Stomach (tissue), 9 donors: ENCODE results near the gene HSPB7. TPM values are rescaled to one million over a fixed set of nuclear protein-coding genes. Genes with fewer than 3 reads are reported as not detected.
A peak's percentile ranks its signal among the peaks of the same experiment; 100 is the strongest.

ENCODE experiments used
- DNase-seq, 2 donors: peaks; one replicate each; pipeline versions ENCODE4 v3.0.0 to v3.0.0-alpha.2; 2013 to 2019
- H3K27ac ChIP-seq, 5 donors: fragments of 200-600 bp in 4 of 5; sonication (generic) in 4 of 5; one replicate each; pipeline ENCODE4 v1.5.1; 2013 to 2019; ENCODE audit warnings: mild to moderate bottlenecking in 1 of 5, moderate library complexity in 1 of 5
- H3K27me3 ChIP-seq, 3 donors: fragments of 200-600 bp; sonication (generic); one replicate each; pipeline ENCODE4 v1.5.1; 2017 to 2019; ENCODE audit warnings: mixed run types in 1 of 3
- H3K36me3 ChIP-seq, 4 donors: fragments of 200-600 bp; sonication (generic); 1 replicate in 3 of 4; 2 replicates in 1 of 4; pipeline ENCODE4 v1.5.1; 2016 to 2019
- H3K4me1 ChIP-seq, 4 donors: fragments of 200-600 bp; sonication (generic); one replicate each; pipeline ENCODE4 v1.5.1; 2016 to 2019
- H3K4me3 ChIP-seq, 4 donors: fragments of 200-600 bp; sonication (generic) in 3 of 4; one replicate each; pipeline ENCODE4 v1.5.1; 2016 to 2019; ENCODE audit warnings: mild to moderate bottlenecking in 1 of 4
- H3K9me3 ChIP-seq, 4 donors: fragments of 200-600 bp; sonication (generic); one replicate each; pipeline ENCODE4 v1.5.1; 2016 to 2019
- EP300 ChIP-seq: sonication (generic); formaldehyde crosslinking; IDR thresholded peaks from one replicate; pipeline ENCODE4 v1.6.1; 2017; ENCODE audit warnings: antibody characterized with exemption
- POLR2A ChIP-seq, 4 donors: fragments of 450-650 bp; IDR thresholded peaks; one replicate each; pipeline ENCODE4 v1.6.1; 2016; ENCODE audit warnings: antibody characterized with exemption in 4 of 4, control low read depth in 2 of 4, mild to moderate bottlenecking in 1 of 4, moderate library complexity in 1 of 4
- POLR2AphosphoS5 ChIP-seq, 3 donors: sonication (generic); formaldehyde crosslinking; IDR thresholded peaks; one replicate each; pipeline ENCODE4 v1.6.1; 2016; ENCODE audit warnings: antibody characterized with exemption in 3 of 3
- WGBS, 5 donors: extraction: QIAGEN DNeasy Blood & Tissue Kit in 3 of 5; methylation state at CpG; one replicate each; pipeline versions ENCODE4 v1.1.5 to v1.1.7; 2013 to 2018; 5-methylcytosine and 5-hydroxymethylcytosine counted together
- intact Hi-C: fragments of 100-400 bp; cut with DNase I; formaldehyde crosslinking; loops from one replicate; pipeline ENCODE4 v1.15.1; 2023; ENCODE audit warnings: low total_unique reads
- polyA plus RNA-seq, 3 donors: library from polyadenylated mRNA; stranded (reverse); fragments of 200-250 nt; gene quantifications; one replicate each; pipeline ENCODE4 v1.2.3, GENCODE V29; 2013
- total RNA-seq, 5 donors: library from RNA; depleted of rRNA; stranded (reverse); fragments of >200 nt; gene quantifications; one replicate each; pipeline versions ENCODE4 v1.1.0 to v1.2.3, GENCODE V29; 2014 to 2016
- TF ChIP-seq, protein P1 (sequence below), 7 experiments: fragments of 450-650 bp in 4 of 7; fragments of 200-600 bp in 3 of 7; sonication (generic) in 3 of 7; IDR thresholded peaks; one replicate each; pipeline ENCODE4 v1.5.1; 2016 to 2019; ENCODE audit warnings: antibody characterized with exemption in 7 of 7, control low read depth in 2 of 7, mild to moderate bottlenecking in 1 of 7
- donor health status: healthy with polysubstance abuse.
- donor health status: Bipolar disorder and iron deficiency.
- donor health status: healthy.

HSPB7 gene
- total and polyA plus RNA-seq, 8 donors = 9.9 to 83.5 (median 23.8) TPM

DNA sequence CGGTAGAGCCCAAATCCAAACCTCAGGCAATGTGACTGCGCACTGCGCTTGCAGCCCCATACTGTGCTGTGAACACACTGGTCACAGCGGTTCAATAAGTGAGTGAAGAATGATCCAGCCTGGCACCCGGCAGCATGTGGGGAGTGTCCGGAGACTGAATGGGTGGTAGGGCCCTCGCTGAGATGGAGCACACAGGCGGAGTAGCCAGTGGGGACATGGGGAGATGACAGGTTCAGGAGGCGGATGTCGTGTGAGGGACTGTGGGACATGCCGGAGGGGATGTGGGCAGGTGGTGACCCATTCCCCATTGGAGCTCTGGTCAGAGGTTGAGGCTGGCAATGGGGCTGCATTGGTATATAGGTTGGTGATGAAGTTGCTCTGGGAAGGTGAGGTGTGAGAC is 8.2 kb downstream of the HSPB7 start:
- intact Hi-C loops = no loop called here
- 88 to 92% (median 90%) methylated on average over 11 of the region's 11 CpGs for WGBS, 5 donors
- Histone ChIP-seq H3K27me3 (no peaks in the 10 kb centered on the region), H3K27ac (no peak overlapping the region), H3K9me3 (no peaks in the 10 kb centered on the region), H3K36me3 (no peaks in the 10 kb centered on the region), H3K4me3 (no peak overlapping the region), H3K4me1 (peaks cover 25 to 28% (median 26%) of the 10 kb centered on the region in 4 donors)
- no peak for DNase-seq
- TF ChIP-seq, protein P1, sequence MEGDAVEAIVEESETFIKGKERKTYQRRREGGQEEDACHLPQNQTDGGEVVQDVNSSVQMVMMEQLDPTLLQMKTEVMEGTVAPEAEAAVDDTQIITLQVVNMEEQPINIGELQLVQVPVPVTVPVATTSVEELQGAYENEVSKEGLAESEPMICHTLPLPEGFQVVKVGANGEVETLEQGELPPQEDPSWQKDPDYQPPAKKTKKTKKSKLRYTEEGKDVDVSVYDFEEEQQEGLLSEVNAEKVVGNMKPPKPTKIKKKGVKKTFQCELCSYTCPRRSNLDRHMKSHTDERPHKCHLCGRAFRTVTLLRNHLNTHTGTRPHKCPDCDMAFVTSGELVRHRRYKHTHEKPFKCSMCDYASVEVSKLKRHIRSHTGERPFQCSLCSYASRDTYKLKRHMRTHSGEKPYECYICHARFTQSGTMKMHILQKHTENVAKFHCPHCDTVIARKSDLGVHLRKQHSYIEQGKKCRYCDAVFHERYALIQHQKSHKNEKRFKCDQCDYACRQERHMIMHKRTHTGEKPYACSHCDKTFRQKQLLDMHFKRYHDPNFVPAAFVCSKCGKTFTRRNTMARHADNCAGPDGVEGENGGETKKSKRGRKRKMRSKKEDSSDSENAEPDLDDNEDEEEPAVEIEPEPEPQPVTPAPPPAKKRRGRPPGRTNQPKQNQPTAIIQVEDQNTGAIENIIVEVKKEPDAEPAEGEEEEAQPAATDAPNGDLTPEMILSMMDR (IDR thresholded peaks at IDR 0.05) = no peak
- TF ChIP-seq POLR2A (IDR thresholded peaks at IDR 0.05) (no peak), POLR2AphosphoS5 (IDR thresholded peaks at IDR 0.05) (no peak), EP300 (no peak)

DNA sequence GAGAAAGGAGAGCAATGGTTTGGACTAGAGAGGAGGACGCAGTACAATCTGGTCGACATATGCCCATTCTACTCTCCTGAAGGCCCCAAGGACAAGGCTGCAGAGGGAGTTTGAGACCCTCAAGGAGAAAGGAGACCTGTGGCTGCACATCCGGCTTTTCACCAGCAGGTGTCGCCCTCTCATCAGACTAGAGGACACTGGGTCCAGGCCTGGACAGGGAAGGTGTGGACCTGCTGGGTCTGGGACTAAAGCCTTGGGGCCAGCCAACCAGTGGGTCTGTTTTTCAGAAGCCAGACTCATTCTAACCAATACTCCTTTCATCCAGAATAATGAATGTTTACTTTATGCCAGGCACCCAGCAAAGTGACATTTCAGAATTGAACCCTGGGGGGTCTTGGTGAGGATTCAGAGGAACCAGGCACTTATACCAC is 8.8 kb downstream of the HSPB7 start:
- 1 to 3% (median 2%) methylated on average over 4 of the region's 4 CpGs for WGBS, 5 donors
- TF ChIP-seq, protein P1 (IDR thresholded peaks at IDR 0.05) = peak in 6 of 7 experiments; percentile 44 to 99 (median 96)
- TF ChIP-seq POLR2A (IDR thresholded peaks at IDR 0.05) = no peak
- peak in 1 of 3 donors; percentile 30 for TF ChIP-seq POLR2AphosphoS5 (IDR thresholded peaks at IDR 0.05)
- no peak for TF ChIP-seq EP300
- peak; percentile 87 to 91 for DNase-seq
- Histone ChIP-seq H3K4me3 (no peak overlapping the region), H3K4me1 (peaks cover 20 to 23% (median 21%) of the 10 kb centered on the region in 4 donors), H3K27ac (no peak overlapping the region), H3K36me3 (no peaks in the 10 kb centered on the region), H3K9me3 (no peaks in the 10 kb centered on the region), H3K27me3 (no peaks in the 10 kb centered on the region)
- intact Hi-C loops = no loop called here

DNA sequence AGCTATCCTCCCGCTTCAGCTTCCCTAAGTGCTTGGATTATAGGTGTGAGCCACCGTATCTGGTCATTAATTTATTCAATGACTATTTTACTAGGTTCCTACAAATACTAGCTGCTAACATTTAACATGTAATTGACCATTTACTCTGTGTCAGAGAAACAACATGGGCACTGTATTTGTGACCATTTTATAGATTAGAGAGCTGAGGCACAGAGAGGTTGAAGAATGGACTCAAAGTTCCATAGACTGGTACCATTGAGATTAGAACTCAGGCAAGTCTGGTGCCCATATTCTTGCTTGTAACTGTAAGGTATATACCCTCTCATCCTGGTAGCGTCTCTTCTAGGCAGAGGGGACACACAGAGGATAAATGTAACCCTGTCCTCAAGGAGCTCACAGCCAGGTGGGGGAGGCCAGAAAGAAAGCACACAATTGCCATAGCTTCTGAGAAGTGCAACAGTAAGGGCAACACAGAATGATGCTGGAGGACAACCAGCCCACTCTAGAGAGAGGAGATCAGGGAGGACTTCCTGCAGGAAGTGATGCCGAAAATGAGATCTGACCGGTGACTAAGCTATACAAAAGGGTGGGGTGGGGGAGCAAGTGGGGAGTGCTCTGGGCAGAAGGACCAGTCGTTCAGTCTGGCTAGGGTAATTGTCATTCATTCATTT is 10.0 kb downstream of the HSPB7 start:
- H3K4me3 ChIP-seq = no peak overlapping the region
- intact Hi-C loops = no loop called here
- peaks cover 8 to 14% (median 11%) of the 10 kb centered on the region in 4 donors for H3K4me1 ChIP-seq
- no peak overlapping the region for H3K27ac ChIP-seq
- no peaks in the 10 kb centered on the region for H3K27me3 ChIP-seq
- no peaks in the 10 kb centered on the region for H3K9me3 ChIP-seq
- no peaks in the 10 kb centered on the region for H3K36me3 ChIP-seq
- no peak for DNase-seq
- 70 to 79% (median 73%) methylated on average over 6 of the region's 6 CpGs for WGBS, 5 donors
- TF ChIP-seq POLR2AphosphoS5 (IDR thresholded peaks at IDR 0.05) (no peak), EP300 (no peak), POLR2A (IDR thresholded peaks at IDR 0.05) (no peak)
- TF ChIP-seq, protein P1 (IDR thresholded peaks at IDR 0.05) = no peak

DNA sequence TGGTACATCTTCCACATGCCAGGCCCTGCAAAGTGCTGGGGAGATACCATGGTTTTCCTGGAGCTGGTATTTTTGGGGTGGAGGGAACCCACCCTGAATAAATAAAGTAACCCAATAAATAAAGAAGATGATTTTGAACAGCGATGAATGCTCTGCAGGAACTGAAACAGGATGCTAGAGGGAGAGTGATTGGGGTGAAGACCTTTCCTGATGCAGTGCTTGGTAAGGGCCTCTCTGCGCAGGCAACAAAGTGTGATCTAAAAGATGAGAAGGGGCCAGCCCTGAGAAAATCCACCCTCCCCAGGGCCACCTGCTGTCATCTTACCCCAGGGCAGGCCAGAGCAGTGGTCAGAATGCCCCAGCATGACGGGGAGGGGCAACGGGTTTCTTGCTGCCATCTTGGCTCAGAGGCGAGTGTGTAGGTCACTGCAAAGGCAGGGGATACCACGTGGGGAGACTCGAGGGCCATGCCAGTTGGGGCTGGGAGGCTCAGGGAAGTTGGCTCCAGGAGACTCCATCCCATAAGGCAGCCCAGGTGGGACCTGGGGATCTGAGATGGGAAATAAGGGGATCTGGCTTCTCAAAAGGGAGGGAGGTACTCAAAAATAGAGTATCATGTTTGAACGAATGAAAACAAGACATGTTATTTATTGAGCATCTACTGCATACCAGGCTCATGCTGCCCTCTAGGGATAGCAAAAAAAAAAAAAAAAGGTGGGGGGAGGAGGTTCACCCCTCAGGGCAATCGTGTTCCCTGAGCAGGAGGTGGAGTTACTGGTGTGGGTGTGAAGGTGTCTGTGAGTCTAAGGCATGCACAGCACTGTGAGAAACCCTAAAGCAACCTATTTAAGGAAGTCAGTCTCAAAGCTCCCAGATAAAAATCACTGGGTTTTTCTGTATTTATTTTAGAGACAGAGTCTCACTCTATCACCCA is 11.0 kb downstream of the HSPB7 start:
- WGBS, 5 donors = 56 to 66% (median 65%) methylated on average over 8 to 9 of the region's 9 CpGs
- Histone ChIP-seq H3K27me3 (no peaks in the 10 kb centered on the region), H3K4me3 (no peak overlapping the region), H3K9me3 (no peaks in the 10 kb centered on the region), H3K36me3 (no peaks in the 10 kb centered on the region), H3K4me1 (peaks cover 0 to 5% (median 2%) of the 10 kb centered on the region in 4 donors), H3K27ac (no peak overlapping the region)
- DNase-seq = no peak
- intact Hi-C loops = no loop called here
- TF ChIP-seq, protein P1 (IDR thresholded peaks at IDR 0.05) = no peak
- TF ChIP-seq POLR2AphosphoS5 (IDR thresholded peaks at IDR 0.05) = no peak
- no peak for TF ChIP-seq EP300
- TF ChIP-seq POLR2A (IDR thresholded peaks at IDR 0.05) = no peak
